H1 (cell line): ENCODE data around the gene MS4A6A. TPM values are rescaled to one million over a fixed set of nuclear protein-coding genes. Genes with fewer than 3 reads are reported as not detected.

Source experiments
- BRCA1 ChIP-seq: IDR thresholded peaks from 2 replicates; pipeline ENCODE4 v1.6.1; 2012; ENCODE audit warnings: low read depth, low read length, improper control_type of control experiment
- KDM4A ChIP-seq: IDR thresholded peaks from one replicate; pipeline ENCODE4 v1.7.1; 2012; ENCODE audit warnings: low read depth, mild to moderate bottlenecking, moderate library complexity, low read length, inconsistent platforms; ENCODE audit not compliant: severe bottlenecking
- POLR2AphosphoS5 ChIP-seq: IDR thresholded peaks from 2 replicates; pipeline ENCODE4 v1.6.1; 2011; ENCODE audit warnings: low read depth, low read length
- RBBP5 ChIP-seq: IDR thresholded peaks from 2 replicates; pipeline ENCODE4 v1.7.1; 2012; ENCODE audit warnings: low read depth, mild to moderate bottlenecking, inconsistent platforms, low read length, moderate library complexity, borderline replicate concordance
- SUZ12 ChIP-seq: fragments of 200-600 bp; sonication (generic); IDR thresholded peaks from 2 replicates; pipeline ENCODE4 v1.6.1; 2012; ENCODE audit warnings: mild to moderate bottlenecking, inconsistent platforms, low read length, moderate library complexity, mixed read lengths
- microRNA-seq, 2 experiments: library from miRNA; unstranded; fragments of <30 nt; microRNA quantifications; one replicate each; pipeline versions ENCODE4 to v1.2.0, GENCODE V29; 2016 to 2020; ENCODE audit warnings: borderline microRNAs expressed in 2 of 2, borderline number of aligned reads in 2 of 2, borderline replicate concordance in 1 of 2
- polyA plus RNA-seq, 7 experiments: library from polyadenylated mRNA; depleted of rRNA in 3 of 7; stranded (reverse) in 5 of 7; unstranded in 2 of 7; fragments of >200 nt in 5 of 7; fragments of 200-250 nt in 2 of 7; gene quantifications; 1 replicate in 5 of 7; 2 replicates in 1 of 7; 4 replicates in 1 of 7; pipeline versions ENCODE4 v1.2.1 to v1.2.3, GENCODE V29; 2011 to 2013; ENCODE audit warnings: missing spikeins in 2 of 7, mixed read lengths in 2 of 7
- small RNA-seq: library from polyadenylated mRNA; stranded (forward); fragments of <200 nt; extraction: miRNeasy Mini kit (QIAGEN cat#:217004); gene quantifications from one replicate; pipeline ENCODE3, GENCODE V24; 2013; ENCODE audit not compliant: insufficient read depth
- total RNA-seq: library from RNA; stranded (reverse); fragmentation: NEBNext Ultra II Directional; extraction: Animal tissue kit (Norgen Biotek cat#: 25700); gene quantifications from 2 replicates; pipeline ENCODE4 v1.2.1, GENCODE V29; 2021

Gene MS4A6A
- total and polyA plus RNA-seq, 2 of the 8 experiments (the other 6 are each of a cell fraction or from before 2014, with no cell fraction given): not detected

- TF ChIP-seq POLR2AphosphoS5: no peak
- TF ChIP-seq SUZ12: no peak
- TF ChIP-seq RBBP5: no peak
- TF ChIP-seq BRCA1: no peak
- TF ChIP-seq KDM4A: no peak
Observed at GRCh38 chr11:60124802-60125432, 58.0 kb downstream of the MS4A6A start (continued).

Small RNA genes lying within 50 kb of the gene (microRNA-seq; reads per million reads assigned to microRNA genes)
- 0 reads per million in 2 experiments for gene MIR6503

Small RNA genes lying within 50 kb of the gene (small RNA-seq; reads per million reads assigned to genes)
- not detected for gene MIR6503

Other genes with a start within 250 kb of the MS4A6A start
- not detected in 2 replicates for gene OOSP1, start 244.7 kb downstream of the MS4A6A start, total RNA-seq
- gene OOSP1, start 244.7 kb downstream of the MS4A6A start, polyA plus RNA-seq (2011; rRNA removed): not detected in 2 replicates
- gene OOSP4A, start 219.1 kb downstream of the MS4A6A start, total RNA-seq: not detected in 2 replicates
- not detected in 2 replicates for gene OOSP4A, start 219.1 kb downstream of the MS4A6A start, polyA plus RNA-seq (2011; rRNA removed)
- gene OOSP4B, start 165.9 kb downstream of the MS4A6A start, total RNA-seq: not detected in 2 replicates
- gene OOSP4B, start 165.9 kb downstream of the MS4A6A start, polyA plus RNA-seq (2011; rRNA removed): not detected in 2 replicates
- gene OOSP2, start 142.7 kb downstream of the MS4A6A start, total RNA-seq: not detected in 2 replicates
- not detected in 2 replicates for gene OOSP2, start 142.7 kb downstream of the MS4A6A start, polyA plus RNA-seq (2011; rRNA removed)
- gene MS4A3, start 126.4 kb downstream of the MS4A6A start, total RNA-seq: not detected in 2 replicates
- not detected in 2 replicates for gene MS4A3, start 126.4 kb downstream of the MS4A6A start, polyA plus RNA-seq (2011; rRNA removed)
- gene MS4A2, start 94.4 kb downstream of the MS4A6A start, total RNA-seq: not detected in 2 replicates
- not detected in 2 replicates for gene MS4A2, start 94.4 kb downstream of the MS4A6A start, polyA plus RNA-seq (2011; rRNA removed)
- not detected in 2 replicates for gene MS4A4E, start 60.1 kb upstream of the MS4A6A start, total RNA-seq
- not detected in 2 replicates for gene MS4A4E, start 60.1 kb upstream of the MS4A6A start, polyA plus RNA-seq (2011; rRNA removed)
- gene MS4A4A, start 97.6 kb upstream of the MS4A6A start, total RNA-seq: not detected in 2 replicates
- not detected in 2 replicates for gene MS4A4A, start 97.6 kb upstream of the MS4A6A start, polyA plus RNA-seq (2011; rRNA removed)
- gene MS4A6E, start 144.2 kb upstream of the MS4A6A start, total RNA-seq: not detected in 2 replicates
- gene MS4A6E, start 144.2 kb upstream of the MS4A6A start, polyA plus RNA-seq (2011; rRNA removed): not detected in 2 replicates
- not detected in 2 replicates for gene MS4A7, start 195.4 kb upstream of the MS4A6A start, total RNA-seq
- gene MS4A7, start 195.4 kb upstream of the MS4A6A start, polyA plus RNA-seq (2011; rRNA removed): 0.05 TPM in 1 of 2 replicates, not detected in the other
- gene MS4A14, start 213.4 kb upstream of the MS4A6A start, total RNA-seq: not detected in 2 replicates
- not detected in 2 replicates for gene MS4A14, start 213.4 kb upstream of the MS4A6A start, polyA plus RNA-seq (2011; rRNA removed)
- gene MS4A5, start 246.5 kb upstream of the MS4A6A start, total RNA-seq: not detected in 2 replicates
- not detected in 2 replicates for gene MS4A5, start 246.5 kb upstream of the MS4A6A start, polyA plus RNA-seq (2011; rRNA removed)